HL-60/S4 treated with phorbol 12-myristate 13-acetate at 8.2 ng/mL for 4 days and 3 days (cell line): ENCODE data around the gene FAM20C.
"Not testable (repeated sequence)": the region's sequence is repeated elsewhere in the genome, so short reads cannot be mapped to it uniquely, and the experiment has no call there.

ENCODE experiments used
- in situ Hi-C: fragments of 300-500 bp; cut with MboI; formaldehyde crosslinking; loops from 2 replicates; pipeline ENCODE4 v1.15.0; 2022; ENCODE audit warnings: low sequenced_read_pairs

The FAM20C gene

GRCh38 chr7:171912-172515 lies 20.4 kb upstream of the FAM20C start:
- in situ Hi-C loops = no loop called here

DNA sequence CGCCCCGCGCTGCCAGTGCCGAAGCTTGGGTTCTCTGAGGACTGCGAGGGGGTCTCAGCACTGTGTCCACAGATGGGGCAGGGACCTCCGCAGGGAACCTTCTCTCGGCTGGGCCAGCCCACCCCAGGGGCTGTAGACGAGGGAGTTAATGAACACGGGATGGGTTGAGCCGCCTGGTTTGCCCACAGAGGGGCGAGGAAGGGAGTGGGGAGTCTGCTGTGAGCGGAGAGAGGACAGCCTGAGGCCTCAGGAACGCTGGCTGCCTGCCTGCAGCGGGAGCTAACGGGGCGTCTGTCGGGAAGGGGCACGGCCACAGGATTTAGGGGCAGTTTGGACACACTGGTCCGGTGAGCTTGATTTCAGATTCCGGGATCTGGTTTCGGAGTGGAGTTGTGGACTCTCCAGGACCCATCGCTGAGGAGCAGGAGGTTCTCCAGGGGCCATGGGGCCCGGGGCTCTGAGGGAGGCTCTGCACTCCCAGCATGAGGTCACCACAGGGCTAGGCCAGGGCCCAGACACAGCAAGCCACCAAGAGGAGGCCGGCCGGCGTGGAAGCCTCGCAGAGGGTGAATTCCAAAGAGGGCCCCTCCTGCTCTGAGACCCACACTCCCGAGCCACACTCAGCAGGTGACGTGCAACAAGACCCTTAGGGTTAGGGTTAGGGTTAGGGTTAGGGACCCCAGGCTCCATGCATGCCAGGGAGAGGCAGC lies 19.0 kb upstream of the FAM20C start:
- in situ Hi-C loops = no loop called here

GRCh38 chr7:174716-175115 lies 17.7 kb upstream of the FAM20C start:
- in situ Hi-C loops = no loop called here

DNA sequence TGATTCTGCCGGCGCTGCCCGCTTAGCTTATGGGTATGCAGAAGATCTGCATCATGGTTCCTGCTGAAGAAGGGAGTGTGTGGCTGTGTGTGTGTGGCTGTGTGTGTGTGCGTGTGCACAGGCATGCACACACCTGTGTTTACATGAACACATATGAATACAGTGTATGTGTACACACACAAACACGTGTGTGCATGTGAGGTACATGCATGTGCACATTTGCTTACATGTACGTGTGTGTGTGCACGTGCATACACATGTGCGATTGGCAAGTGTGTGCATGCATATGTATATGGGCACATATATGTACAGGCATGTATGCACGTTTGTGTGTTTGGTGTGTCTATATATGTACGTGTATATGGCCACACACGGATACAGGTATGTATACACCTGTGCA lies 16.4 kb upstream of the FAM20C start:
- in situ Hi-C loops = no loop called here

- in situ Hi-C loops = no loop called here
These were observed 16.0 kb upstream of the FAM20C start for GRCh38 chr7:176381-176780.

- in situ Hi-C loops = no loop called here
These were observed 15.4 kb upstream of the FAM20C start for GRCh38 chr7:176786-177459.

GRCh38 chr7:178444-178843 lies 13.9 kb upstream of the FAM20C start:
- in situ Hi-C loops = no loop called here

- in situ Hi-C loops = no loop called here
These were observed 13.1 kb upstream of the FAM20C start for GRCh38 chr7:179209-179681.

- in situ Hi-C loops = no loop called here
These were observed 12.2 kb upstream of the FAM20C start for GRCh38 chr7:179948-180694.

GRCh38 chr7:181738-182137 lies 10.6 kb upstream of the FAM20C start:
- in situ Hi-C loops = no loop called here

GRCh38 chr7:182502-182901 lies 9.9 kb upstream of the FAM20C start:
- in situ Hi-C loops = not testable (repeated sequence)

- in situ Hi-C loops = no loop called here
These were observed 8.7 kb upstream of the FAM20C start for GRCh38 chr7:183496-184292.

GRCh38 chr7:184294-185264 lies 7.8 kb upstream of the FAM20C start:
- in situ Hi-C loops = no loop called here

DNA sequence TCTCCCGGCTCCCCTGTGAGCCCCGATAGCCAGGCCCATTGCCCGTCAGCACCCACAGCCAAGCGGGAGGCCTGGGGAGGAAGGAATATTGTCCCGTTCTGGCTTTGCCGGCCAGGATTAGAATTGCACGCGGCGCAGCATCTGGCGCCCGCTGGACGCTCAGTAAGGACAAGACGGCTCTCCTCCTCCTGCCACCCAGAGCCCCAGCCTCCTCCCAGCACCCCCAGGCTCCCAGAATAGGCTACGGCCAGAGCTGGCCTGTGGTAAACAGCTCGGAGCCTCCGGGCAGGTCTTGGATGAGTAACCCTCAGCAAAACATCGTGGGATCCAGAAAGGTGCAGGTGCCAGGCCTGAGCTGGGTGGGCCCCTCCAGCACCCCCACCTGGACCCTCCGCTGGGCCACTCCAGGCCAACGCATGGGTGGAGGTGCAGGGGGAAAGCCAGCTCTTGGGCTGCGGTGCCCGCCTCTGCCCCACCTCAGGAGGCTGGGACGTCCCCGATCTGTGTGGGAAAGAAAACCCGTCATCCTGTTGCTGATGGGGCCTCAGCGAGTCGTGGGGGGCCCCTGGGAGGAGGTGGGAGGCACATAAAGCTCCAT lies 5.8 kb upstream of the FAM20C start:
- in situ Hi-C loops = no loop called here

- in situ Hi-C loops = no loop called here
These were observed 5.0 kb upstream of the FAM20C start for GRCh38 chr7:187227-187927.

GRCh38 chr7:188174-188573 lies 4.2 kb upstream of the FAM20C start:
- in situ Hi-C loops = no loop called here

DNA sequence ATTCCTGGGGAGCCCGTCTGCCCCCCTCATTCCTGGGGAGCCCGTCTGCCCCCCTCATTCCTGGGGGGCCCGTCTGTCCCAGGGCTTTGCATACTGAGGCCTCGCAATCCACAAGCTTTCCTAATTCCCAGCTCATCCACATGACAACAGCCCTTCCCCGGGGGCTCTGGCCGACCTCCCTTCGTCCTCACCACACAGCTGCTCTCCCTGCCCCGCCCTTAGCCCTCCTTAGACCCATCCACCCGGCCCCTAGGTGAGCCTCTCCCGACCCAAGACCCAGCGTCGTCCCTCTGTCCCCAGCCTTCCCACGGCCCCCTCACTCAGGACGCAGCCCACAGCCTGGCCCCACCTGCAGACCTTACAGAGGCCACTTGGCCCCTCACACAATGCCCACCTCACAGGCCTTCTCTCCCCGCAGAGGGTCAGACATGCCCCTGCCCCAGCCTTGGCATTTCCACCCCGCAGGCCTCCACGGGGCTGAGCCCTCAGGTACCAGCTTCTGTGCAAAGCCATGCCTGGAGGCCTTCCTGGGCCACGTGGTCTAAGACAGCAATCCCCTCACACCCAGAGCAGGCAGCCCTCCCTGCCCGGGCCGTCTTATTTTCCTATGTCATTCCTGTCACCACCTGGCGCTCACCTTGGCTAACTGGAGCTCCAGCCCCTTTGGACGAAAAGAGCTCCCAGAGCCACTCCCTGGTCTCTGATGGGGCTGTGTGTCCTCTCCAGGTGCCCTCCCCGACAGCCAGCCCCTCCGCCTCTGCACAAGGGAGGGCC lies 3.5 kb upstream of the FAM20C start:
- in situ Hi-C loops = no loop called here

DNA sequence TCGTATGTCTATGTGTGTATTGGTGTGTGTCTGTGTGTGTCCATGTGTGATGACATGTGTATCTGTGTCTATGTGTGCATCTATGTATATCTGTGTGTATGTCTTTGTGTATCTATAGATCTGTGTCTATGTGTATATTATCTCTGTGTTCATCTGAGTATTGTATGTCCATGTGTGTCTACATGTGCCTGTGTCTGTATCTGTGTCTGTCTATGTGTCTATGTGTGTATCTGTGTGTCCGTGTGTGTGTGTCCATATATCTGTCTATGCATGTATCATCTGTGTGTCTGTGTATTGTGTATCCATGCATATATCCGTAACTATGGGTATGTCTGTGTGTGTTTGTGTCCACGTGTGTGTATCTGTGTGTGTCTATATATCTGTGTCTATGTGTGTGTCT lies 2.7 kb upstream of the FAM20C start:
- in situ Hi-C loops = no loop called here
